Gastroesophageal sphincter (tissue), 4 donors: ENCODE measurements around the gene PDZD8. TPM values are rescaled to one million over a fixed set of nuclear protein-coding genes. Genes with fewer than 3 reads are reported as not detected.
"Not testable (repeated sequence)": the region's sequence is repeated elsewhere in the genome, so short reads cannot be mapped to it uniquely, and the experiment has no call there.

Source experiments
- ATAC-seq: fragments of 150-250 bp; one replicate; pipeline ENCODE4 v1.9.1; 2016; ENCODE audit warnings: mild to moderate bottlenecking, moderate library complexity
- H3K27ac ChIP-seq, 4 donors: fragments of 200-600 bp; sonication (generic) in 3 of 4; 1 replicate in 3 of 4; 2 replicates in 1 of 4; pipeline ENCODE4 v1.5.1; 2016 to 2019
- H3K27me3 ChIP-seq: fragments of 200-600 bp; sonication (generic); one replicate; pipeline ENCODE4 v1.5.1; 2019
- H3K36me3 ChIP-seq, 2 donors: fragments of 200-600 bp; sonication (generic); one replicate each; pipeline ENCODE4 v1.5.1; 2019; ENCODE audit warnings: control low read depth in 1 of 2
- H3K4me1 ChIP-seq, 3 donors: fragments of 200-600 bp; sonication (generic); 1 replicate in 2 of 3; 2 replicates in 1 of 3; pipeline ENCODE4 v1.5.1; 2016 to 2019; ENCODE audit warnings: control low read depth in 2 of 3
- H3K4me3 ChIP-seq, 2 donors: fragments of 200-600 bp; sonication (generic); one replicate each; pipeline ENCODE4 v1.5.1; 2019; ENCODE audit warnings: mild to moderate bottlenecking in 1 of 2, moderate library complexity in 1 of 2
- H3K9me3 ChIP-seq, 3 donors: fragments of 200-600 bp; sonication (generic); one replicate each; pipeline ENCODE4 v1.5.1; 2017 to 2019; ENCODE audit warnings: control low read depth in 2 of 3
- EP300 ChIP-seq: sonication (generic); formaldehyde crosslinking; IDR thresholded peaks from one replicate; pipeline ENCODE4 v1.6.1; 2017; ENCODE audit warnings: antibody characterized with exemption, mild to moderate bottlenecking
- POLR2A ChIP-seq, 2 donors: fragments of 450-650 bp; IDR thresholded peaks; one replicate each; pipeline ENCODE4 v1.6.1; 2017; ENCODE audit warnings: antibody characterized with exemption in 2 of 2, mild to moderate bottlenecking in 2 of 2, moderate library complexity in 1 of 2
- POLR2AphosphoS5 ChIP-seq: sonication (generic); formaldehyde crosslinking; IDR thresholded peaks from one replicate; pipeline ENCODE4 v1.6.1; 2017; ENCODE audit warnings: antibody characterized with exemption
- WGBS, 2 donors: methylation state at CpG; one replicate each; pipeline ENCODE4 v1.1.5; 2018; ENCODE audit warnings: low coverage in 1 of 2; 5-methylcytosine and 5-hydroxymethylcytosine counted together
- total RNA-seq, 4 donors: library from RNA; depleted of rRNA; stranded (reverse); fragments of >200 nt; gene quantifications; one replicate each; pipeline ENCODE4 v1.1.0, GENCODE V29; 2016
- TF ChIP-seq, protein P1 (sequence below), 4 experiments: fragments of 200-600 bp in 2 of 4; fragments of 450-650 bp in 2 of 4; sonication (generic) in 1 of 4; IDR thresholded peaks; one replicate each; pipeline ENCODE4 v1.5.1; 2017 to 2019; ENCODE audit warnings: antibody characterized with exemption in 4 of 4, mild to moderate bottlenecking in 2 of 4, moderate library complexity in 2 of 4

Gene PDZD8
- total RNA-seq, 4 donors from 2014 or later, result 32.8 to 49.2 (median 37.3) TPM

DNA sequence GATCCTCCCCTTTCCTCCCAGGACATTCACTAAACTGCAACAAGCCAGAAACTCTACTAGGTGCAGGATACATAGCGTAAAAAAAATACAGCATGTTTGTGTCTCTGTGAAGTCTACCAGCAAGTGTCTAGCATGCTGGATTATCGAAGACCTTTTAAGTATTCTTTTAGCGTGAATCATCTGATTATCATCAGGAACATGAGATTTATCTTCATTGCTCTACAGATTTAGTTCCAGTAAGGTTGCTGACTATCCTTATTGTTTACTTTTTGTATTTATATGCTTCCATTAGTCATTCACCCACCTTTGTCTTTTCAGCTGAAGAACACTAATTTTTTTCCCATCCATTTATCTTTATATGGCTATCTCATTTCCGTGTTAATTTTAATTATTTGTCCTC, 62.8 kb downstream of the PDZD8 start:
- no peak for ATAC-seq
- Histone ChIP-seq H3K36me3 (peaks cover 0 to 5% of the 10 kb centered on the region in 2 donors), H3K27me3 (no peaks in the 10 kb centered on the region), H3K9me3 (no peaks in the 10 kb centered on the region), H3K27ac (no peak overlapping the region), H3K4me1 (no peaks in the 10 kb centered on the region), H3K4me3 (no peak overlapping the region)
- WGBS, 2 donors, result 92 to 97% methylated on average over 4 of the region's 4 CpGs
- TF ChIP-seq, protein P1, sequence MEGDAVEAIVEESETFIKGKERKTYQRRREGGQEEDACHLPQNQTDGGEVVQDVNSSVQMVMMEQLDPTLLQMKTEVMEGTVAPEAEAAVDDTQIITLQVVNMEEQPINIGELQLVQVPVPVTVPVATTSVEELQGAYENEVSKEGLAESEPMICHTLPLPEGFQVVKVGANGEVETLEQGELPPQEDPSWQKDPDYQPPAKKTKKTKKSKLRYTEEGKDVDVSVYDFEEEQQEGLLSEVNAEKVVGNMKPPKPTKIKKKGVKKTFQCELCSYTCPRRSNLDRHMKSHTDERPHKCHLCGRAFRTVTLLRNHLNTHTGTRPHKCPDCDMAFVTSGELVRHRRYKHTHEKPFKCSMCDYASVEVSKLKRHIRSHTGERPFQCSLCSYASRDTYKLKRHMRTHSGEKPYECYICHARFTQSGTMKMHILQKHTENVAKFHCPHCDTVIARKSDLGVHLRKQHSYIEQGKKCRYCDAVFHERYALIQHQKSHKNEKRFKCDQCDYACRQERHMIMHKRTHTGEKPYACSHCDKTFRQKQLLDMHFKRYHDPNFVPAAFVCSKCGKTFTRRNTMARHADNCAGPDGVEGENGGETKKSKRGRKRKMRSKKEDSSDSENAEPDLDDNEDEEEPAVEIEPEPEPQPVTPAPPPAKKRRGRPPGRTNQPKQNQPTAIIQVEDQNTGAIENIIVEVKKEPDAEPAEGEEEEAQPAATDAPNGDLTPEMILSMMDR (IDR thresholded peaks at IDR 0.05), result no peak
- no peak for TF ChIP-seq EP300
- no peak for TF ChIP-seq POLR2AphosphoS5
- TF ChIP-seq POLR2A (IDR thresholded peaks at IDR 0.05), result no peak

DNA sequence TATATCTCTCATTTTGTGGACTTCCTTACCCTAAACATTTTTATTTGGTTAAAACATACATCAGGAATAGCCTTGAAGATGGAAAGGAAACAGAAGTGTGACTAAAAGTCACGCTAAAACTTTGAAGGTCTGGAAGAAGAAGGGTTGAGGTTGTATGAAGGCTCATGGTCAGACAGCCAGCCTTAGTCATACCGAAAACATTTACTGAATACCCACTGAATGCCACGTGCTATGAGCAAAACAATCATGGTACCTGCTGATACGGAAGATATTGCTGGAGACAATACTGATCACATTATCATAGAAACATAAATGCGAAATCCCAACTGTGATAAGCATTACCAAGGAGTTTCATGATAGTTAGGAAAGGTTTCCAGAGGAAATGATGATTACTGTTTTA, 64.0 kb downstream of the PDZD8 start:
- no peaks in the 10 kb centered on the region for H3K27me3 ChIP-seq
- H3K36me3 ChIP-seq, result peaks cover 0 to 1% of the 10 kb centered on the region in 2 donors
- TF ChIP-seq EP300 (no peak), POLR2A (IDR thresholded peaks at IDR 0.05) (no peak), POLR2AphosphoS5 (no peak)
- TF ChIP-seq, protein P1 (IDR thresholded peaks at IDR 0.05), result no peak
- 89 to 98% methylated on average over 5 of the region's 5 CpGs for WGBS, 2 donors
- H3K27ac ChIP-seq, result no peak overlapping the region
- H3K4me1 ChIP-seq, result no peaks in the 10 kb centered on the region
- no peak for ATAC-seq
- H3K9me3 ChIP-seq, result no peaks in the 10 kb centered on the region
- H3K4me3 ChIP-seq, result no peak overlapping the region

DNA sequence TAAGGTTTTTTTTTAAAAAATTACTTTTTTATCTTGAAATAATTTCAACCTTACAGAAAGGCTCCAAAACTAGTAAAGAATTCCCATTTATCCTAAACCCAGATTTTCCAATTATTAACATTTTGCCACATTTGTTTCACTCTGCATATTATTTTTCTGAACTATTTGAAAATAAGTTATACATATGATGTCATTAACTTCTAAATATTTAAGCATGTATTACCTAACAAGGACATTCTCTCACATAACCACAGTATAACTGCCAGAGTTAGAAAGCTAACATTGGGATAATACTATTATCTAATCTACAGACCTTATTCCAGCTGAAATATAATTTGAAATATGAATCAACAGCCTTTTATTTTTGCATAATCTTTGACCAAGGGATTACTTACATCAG, 68.6 kb downstream of the PDZD8 start:
- Histone ChIP-seq H3K27me3 (no peaks in the 10 kb centered on the region), H3K36me3 (no peaks in the 10 kb centered on the region), H3K9me3 (no peaks in the 10 kb centered on the region), H3K27ac (no peak overlapping the region), H3K4me1 (no peaks in the 10 kb centered on the region), H3K4me3 (no peak overlapping the region)
- ATAC-seq, result no peak
- TF ChIP-seq, protein P1 (IDR thresholded peaks at IDR 0.05), result no peak

DNA sequence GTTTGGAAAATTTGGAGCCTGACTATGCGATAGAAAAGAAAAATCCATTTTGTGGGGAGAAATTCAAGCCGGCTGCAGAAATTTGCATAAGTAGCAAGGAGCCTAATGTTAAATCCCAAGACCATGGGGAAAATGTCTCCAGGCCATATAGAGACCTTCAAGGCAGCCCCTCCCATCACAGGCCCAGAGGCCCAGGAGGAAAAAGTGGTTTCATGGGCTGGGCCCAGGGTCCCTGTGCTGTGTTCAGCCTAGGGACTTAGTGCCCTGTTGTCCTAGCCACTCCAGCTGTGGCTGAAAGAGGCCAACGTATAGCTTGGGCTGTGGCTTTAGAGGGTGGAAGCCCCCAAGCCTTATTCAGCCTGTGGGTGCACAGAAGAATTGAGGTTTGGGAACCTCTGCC, 71.8 kb downstream of the PDZD8 start:
- H3K4me1 ChIP-seq, H3K27ac ChIP-seq, H3K27me3 ChIP-seq, H3K4me3 ChIP-seq, H3K36me3 ChIP-seq, H3K9me3 ChIP-seq, ATAC-seq: not testable (repeated sequence)
- WGBS, 2 donors, result 94% methylated on average over 2 of the region's 3 CpGs

DNA sequence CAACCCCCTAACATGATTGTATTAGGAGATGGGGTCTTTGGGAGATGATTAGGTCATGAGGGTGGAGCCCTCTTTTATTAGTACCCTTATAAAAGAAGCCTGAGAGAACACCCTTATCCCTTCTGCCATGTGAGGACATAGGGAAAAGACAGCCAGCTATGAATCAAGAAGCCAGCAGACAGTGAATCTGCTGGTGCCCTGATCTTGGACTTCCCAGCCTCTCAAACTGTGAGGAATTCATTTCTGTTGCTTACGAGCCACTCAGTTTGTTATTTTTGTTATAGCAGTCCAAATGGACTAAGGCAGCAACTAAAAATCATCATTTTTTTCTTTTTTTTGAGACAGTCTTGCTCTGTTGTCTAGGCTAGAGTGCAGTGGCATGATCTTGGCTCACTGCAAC, 74.6 kb downstream of the PDZD8 start:
- Histone ChIP-seq H3K27me3 (no peaks in the 10 kb centered on the region), H3K27ac (no peak overlapping the region), H3K4me3 (no peak overlapping the region), H3K36me3 (no peaks in the 10 kb centered on the region), H3K9me3 (no peaks in the 10 kb centered on the region), H3K4me1 (no peaks in the 10 kb centered on the region)
- ATAC-seq, result no peak
- TF ChIP-seq POLR2A (IDR thresholded peaks at IDR 0.05), result no peak
- WGBS, 2 donors, result 83 to 95% methylated on average over 1 of the region's 1 CpG

DNA sequence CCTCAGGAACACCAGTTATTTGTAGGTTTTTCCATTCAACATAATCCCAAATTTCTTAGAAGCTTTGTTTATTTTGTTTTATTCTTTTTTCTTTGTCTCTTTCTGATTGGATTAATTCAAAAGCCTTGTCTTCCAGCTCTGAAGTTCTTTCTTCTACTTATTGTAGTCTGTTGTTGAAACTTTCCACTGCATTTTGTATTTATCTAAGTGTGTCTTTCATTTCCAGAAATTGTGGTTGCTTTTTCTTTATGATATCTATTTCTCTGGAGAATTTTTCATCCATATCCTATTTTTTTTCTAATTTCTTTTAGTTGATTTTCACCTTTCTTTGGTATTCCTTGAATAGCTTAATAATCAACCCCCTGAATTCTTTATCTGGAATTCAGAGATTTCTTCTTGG, 75.8 kb downstream of the PDZD8 start:
- Histone ChIP-seq H3K36me3 (no peaks in the 10 kb centered on the region), H3K27me3 (no peaks in the 10 kb centered on the region), H3K4me1 (no peaks in the 10 kb centered on the region), H3K9me3 (no peaks in the 10 kb centered on the region), H3K4me3 (no peak overlapping the region), H3K27ac (no peak overlapping the region)
- no peak for ATAC-seq
- TF ChIP-seq POLR2AphosphoS5 (no peak), EP300 (no peak), POLR2A (IDR thresholded peaks at IDR 0.05) (no peak)
- TF ChIP-seq, protein P1 (IDR thresholded peaks at IDR 0.05), result no peak
